PFSK-1 (cell line): ENCODE measurements around the gene PDLIM1.

Experiments
- FOXP2 ChIP-seq: optimal IDR thresholded peaks from 2 replicates; pipeline ENCODE3; 2011; ENCODE audit warnings: borderline replicate concordance, control low read depth, inconsistent platforms; ENCODE audit not compliant: insufficient read depth; ENCODE audit errors: extremely low read length, extremely low read depth
- POLR2AphosphoS5 ChIP-seq: IDR thresholded peaks from 2 replicates; pipeline ENCODE4 v1.6.1; 2012; ENCODE audit warnings: low read depth, mild to moderate bottlenecking, control low read depth, low read length, moderate library complexity
- REST ChIP-seq, 2 experiments: IDR thresholded peaks; 2 replicates each; pipeline versions ENCODE4 v1.6.1 to v1.8.0; 2011 to 2012; ENCODE audit warnings: low read depth in 2 of 2, low read length in 2 of 2, control low read depth in 1 of 2, inconsistent platforms in 1 of 2, mild to moderate bottlenecking in 1 of 2, moderate library complexity in 1 of 2; ENCODE audit not compliant: insufficient read depth in 1 of 2
- SIN3A ChIP-seq: IDR thresholded peaks from 2 replicates; pipeline ENCODE4 v1.6.1; 2012; ENCODE audit warnings: mild to moderate bottlenecking, low read length, moderate library complexity, borderline replicate concordance; ENCODE audit not compliant: insufficient read depth
- TAF1 ChIP-seq: IDR thresholded peaks from 2 replicates; pipeline ENCODE4 v1.6.1; 2012; ENCODE audit warnings: low read length, control low read depth, borderline replicate concordance; ENCODE audit not compliant: insufficient read depth

The PDLIM1 gene

DNA sequence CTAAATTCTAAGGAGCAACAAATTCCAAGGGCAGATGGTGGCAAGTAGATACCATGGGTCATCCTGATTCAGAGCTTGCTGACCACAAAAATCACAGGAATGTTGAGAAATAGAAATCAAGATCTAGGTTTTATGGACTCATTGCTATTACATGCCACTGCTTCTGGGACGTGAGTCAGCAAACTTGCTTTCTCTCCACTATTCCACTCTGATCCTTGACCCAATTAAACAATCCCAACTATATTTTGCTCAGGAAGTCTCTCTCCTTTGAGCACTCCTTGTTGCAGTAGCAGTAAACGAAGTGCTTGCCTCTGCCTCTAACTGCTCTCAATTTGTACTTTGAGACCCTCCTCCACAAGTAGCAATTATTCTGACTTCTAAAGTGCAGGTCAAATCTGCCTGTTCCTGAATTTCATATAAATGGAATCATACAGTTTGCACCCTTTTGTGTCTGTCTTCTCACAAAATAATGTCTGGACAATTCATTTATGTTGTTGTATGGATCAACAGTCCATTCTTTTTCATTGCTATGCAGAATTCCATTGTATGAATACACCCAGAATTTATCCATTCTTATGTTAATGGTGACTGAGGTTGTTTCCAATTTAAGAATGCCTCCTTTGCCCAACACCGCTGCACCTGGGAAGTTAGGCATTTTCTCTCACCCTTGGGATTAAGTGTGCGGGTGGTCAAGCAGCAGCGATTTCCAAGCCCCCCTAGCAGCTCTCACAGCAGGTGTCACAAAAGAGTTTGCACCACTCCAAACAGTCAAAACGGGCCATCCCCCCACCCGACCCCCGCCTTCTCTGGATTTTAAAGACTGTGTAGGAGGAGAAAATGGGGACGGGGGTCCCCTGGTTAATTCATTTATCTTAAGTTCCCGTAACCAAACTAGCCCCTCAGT is 60.8 kb downstream of the PDLIM1 start:
- TF ChIP-seq FOXP2: no peak
- no peak for TF ChIP-seq SIN3A
- TF ChIP-seq TAF1: no peak
- no peak for TF ChIP-seq POLR2AphosphoS5
- TF ChIP-seq REST (IDR thresholded peaks at IDR 0.05; ENCODE audit: insufficient read depth in 1 of 2, low read depth in 2 of 2, low read length in 2 of 2): no peak

- TF ChIP-seq TAF1: no peak
- TF ChIP-seq SIN3A: no peak
- TF ChIP-seq REST (IDR thresholded peaks at IDR 0.05; ENCODE audit: insufficient read depth in 1 of 2, low read depth in 2 of 2, low read length in 2 of 2): no peak
- no peak for TF ChIP-seq POLR2AphosphoS5
- no peak for TF ChIP-seq FOXP2
Observed at GRCh38 chr10:95225136-95225535, 65.7 kb downstream of the PDLIM1 start.

DNA sequence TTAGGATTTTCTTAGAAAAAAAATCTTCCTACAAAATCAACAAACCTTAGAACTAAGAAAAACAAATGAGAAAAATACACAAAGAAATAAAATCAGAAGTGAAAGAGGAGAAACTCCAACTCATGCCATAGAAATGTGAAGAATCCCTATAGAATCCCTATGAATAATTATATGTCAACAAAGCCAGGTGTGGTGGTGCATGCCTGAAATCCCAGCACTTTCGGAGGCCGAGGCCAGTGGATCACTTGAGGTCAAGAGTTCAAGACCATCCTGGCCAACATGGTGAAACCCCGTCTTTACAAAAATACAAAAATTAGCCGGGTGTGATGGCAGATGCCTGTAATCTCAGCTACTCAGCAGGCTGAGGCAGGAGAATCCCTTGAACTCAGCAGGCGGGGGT is 69.7 kb downstream of the PDLIM1 start:
- TF ChIP-seq POLR2AphosphoS5 (no peak), FOXP2 (no peak), TAF1 (no peak), REST (IDR thresholded peaks at IDR 0.05; ENCODE audit: insufficient read depth in 1 of 2, low read depth in 2 of 2, low read length in 2 of 2) (no peak), SIN3A (no peak)

DNA sequence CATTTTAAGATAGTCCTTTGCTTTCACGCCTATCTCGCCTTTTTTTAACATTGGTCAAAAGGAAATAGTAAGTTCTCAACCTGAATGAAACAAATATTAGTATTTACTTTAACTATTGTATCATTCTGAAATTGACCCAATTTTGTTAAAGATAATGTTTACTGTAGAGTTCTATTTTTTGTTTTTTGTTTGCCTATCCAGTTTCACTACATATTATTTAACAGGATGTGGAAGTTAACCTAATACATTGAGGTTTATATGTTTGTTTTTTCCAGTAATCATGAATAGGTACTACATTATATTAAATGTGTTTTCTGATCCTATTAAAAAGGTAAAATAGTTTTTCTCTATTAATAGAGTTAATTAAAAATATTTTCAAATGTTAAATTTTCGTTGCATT is 70.3 kb downstream of the PDLIM1 start:
- no peak for TF ChIP-seq REST (IDR thresholded peaks at IDR 0.05; ENCODE audit: insufficient read depth in 1 of 2, low read depth in 2 of 2, low read length in 2 of 2)
- no peak for TF ChIP-seq FOXP2
- no peak for TF ChIP-seq TAF1
- TF ChIP-seq SIN3A: no peak
- no peak for TF ChIP-seq POLR2AphosphoS5

- TF ChIP-seq SIN3A: no peak
- no peak for TF ChIP-seq REST (IDR thresholded peaks at IDR 0.05; ENCODE audit: insufficient read depth in 1 of 2, low read depth in 2 of 2, low read length in 2 of 2)
- no peak for TF ChIP-seq POLR2AphosphoS5
- no peak for TF ChIP-seq TAF1
- no peak for TF ChIP-seq FOXP2
Observed at GRCh38 chr10:95217476-95217875, 73.3 kb downstream of the PDLIM1 start.
